Renal cortical epithelial cell (primary cell): ENCODE results near the gene SULT1C3. TPM values are rescaled to one million over a fixed set of nuclear protein-coding genes. Genes with fewer than 3 reads are reported as not detected.

ENCODE experiments used
- DNase-seq: peaks from one replicate; pipeline ENCODE4 v3.0.0-alpha.2; 2011; ENCODE audit warnings: low read depth
- total RNA-seq: library from RNA; depleted of rRNA; stranded (reverse); fragments of >200 nt; gene quantifications from 2 replicates; pipeline ENCODE4 v1.2.3, GENCODE V29; 2014

The SULT1C3 gene
- total RNA-seq, 1 donor from 2014 or later: not detected

DNA sequence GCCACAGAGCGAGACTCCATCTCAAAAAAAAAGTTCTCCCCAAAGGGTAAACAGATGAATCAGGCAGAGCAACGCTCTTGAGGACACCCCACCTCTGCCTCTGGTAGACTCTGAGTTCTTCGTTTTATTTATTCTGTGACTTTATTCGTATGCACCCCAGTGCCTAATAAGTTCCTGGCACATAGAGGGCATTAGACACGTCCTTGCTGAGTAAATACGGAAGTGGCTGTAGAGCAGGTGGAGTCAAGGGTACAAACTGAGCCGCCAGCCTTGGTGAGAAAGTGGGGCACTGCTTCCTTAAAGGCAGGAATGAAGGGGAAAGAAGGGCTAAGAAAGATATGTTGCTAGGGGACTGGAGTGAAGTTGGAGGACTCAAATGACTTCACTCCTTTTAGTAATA is 61.8 kb downstream of the SULT1C3 start:
- no peak for DNase-seq

DNA sequence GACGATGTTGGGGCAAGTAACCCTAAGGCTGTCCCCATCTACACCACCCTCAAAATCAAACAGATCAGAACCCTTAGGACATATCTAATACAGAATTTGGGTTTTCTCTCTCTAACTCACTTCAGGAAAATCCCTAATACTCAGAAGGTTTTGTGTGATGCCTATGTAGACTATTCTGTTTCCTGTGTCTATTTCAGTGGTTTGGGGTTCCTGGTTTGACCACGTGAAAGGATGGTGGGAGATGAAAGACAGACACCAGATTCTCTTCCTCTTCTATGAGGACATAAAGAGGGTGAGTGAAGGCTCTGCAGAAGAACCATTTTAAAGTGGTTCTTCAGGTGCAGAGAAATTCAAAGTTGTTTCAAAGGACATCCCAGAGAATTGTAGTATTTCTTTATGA is 65.2 kb downstream of the SULT1C3 start:
- DNase-seq: no peak

DNA sequence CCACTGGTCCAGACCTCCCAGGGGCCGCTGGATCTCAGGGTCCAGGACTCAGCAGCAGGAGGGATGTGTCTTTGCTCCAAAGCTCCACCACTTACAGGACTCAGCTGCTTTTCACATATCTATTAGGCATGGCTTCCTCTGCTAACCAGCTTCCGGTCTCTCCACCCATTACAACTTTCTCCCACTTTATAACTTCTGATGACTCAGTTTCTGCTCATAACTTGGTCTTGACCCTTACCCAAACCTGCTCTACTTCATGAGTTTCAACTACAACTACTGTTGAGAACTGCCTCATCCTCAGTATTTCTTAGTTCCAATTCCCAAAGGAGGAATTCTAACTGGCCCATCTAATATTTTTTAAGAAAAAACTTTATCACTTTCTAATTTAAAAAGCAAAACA is 66.1 kb downstream of the SULT1C3 start:
- peak; percentile 46 for DNase-seq

DNA sequence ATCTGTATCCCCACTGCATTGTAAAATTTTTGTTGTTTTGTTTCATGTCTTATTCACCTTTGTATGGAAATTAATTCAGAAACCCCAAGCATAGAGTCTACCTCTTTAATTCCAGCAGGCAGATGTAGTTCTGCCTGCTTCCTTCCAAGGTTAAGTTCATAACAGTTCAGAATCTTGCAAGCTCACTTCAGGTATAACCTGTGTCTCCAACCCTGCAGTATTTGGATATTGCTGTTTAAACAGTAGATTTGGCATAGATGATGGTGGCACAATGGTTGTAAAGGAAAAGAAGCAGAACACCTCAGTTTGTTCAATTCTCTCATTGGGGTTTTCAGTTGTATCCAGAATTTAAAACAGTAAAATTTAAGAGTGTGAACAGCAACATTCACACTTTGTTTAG is 70.1 kb downstream of the SULT1C3 start:
- no peak for DNase-seq

Other genes with a start within 250 kb of the SULT1C3 start
- 4.7 and 13.1 TPM in 2 replicates for gene SULT1C2, start 48.9 kb downstream of the SULT1C3 start, total RNA-seq
- gene SULT1C4, start 138.0 kb downstream of the SULT1C3 start, total RNA-seq: 37.2 and 47.7 TPM in 2 replicates
- 28.7 and 102 TPM in 2 replicates for gene GCC2, start 209.2 kb downstream of the SULT1C3 start, total RNA-seq